GM21737 (cell line): Measurements from ENCODE around the gene RNF223.
"Not testable (repeated sequence)": the region's sequence is repeated elsewhere in the genome, so short reads cannot be mapped to it uniquely, and the experiment has no call there.

Experiments used
- ATAC-seq: cut with Tn5 transposase; IDR thresholded peaks from one replicate; pipeline ENCODE4 v1.9.1; 2021; ENCODE audit warnings: mild to moderate bottlenecking, moderate library complexity; ENCODE audit not compliant: unreplicated experiment

RNF223 gene

GRCh38 chr1:1110561-1110971, 36.5 kb upstream of the RNF223 start:
- no peak for ATAC-seq

GRCh38 chr1:1109743-1110142, 35.6 kb upstream of the RNF223 start:
- ATAC-seq = no peak

- no peak for ATAC-seq
These were observed 32.6 kb upstream of the RNF223 start for GRCh38 chr1:1106510-1107221.

GRCh38 chr1:1104152-1104551, 30.0 kb upstream of the RNF223 start:
- not testable (repeated sequence) for ATAC-seq

GRCh38 chr1:1101503-1101902, 27.4 kb upstream of the RNF223 start:
- no peak for ATAC-seq

GRCh38 chr1:1100296-1100695, 26.2 kb upstream of the RNF223 start:
- ATAC-seq = no peak

GRCh38 chr1:1099506-1100183, 25.5 kb upstream of the RNF223 start:
- ATAC-seq = no peak

GRCh38 chr1:1098681-1099421, 24.7 kb upstream of the RNF223 start:
- ATAC-seq = no peak

- not testable (repeated sequence) for ATAC-seq
These were observed 22.0 kb upstream of the RNF223 start for GRCh38 chr1:1096136-1096535.

- ATAC-seq = no peak
These were observed 20.9 kb upstream of the RNF223 start for GRCh38 chr1:1094981-1095380.

GRCh38 chr1:1093610-1093943, 19.5 kb upstream of the RNF223 start:
- ATAC-seq = no peak

GRCh38 chr1:1092894-1093609, 18.9 kb upstream of the RNF223 start:
- ATAC-seq = no peak

GRCh38 chr1:1092149-1092855, 18.2 kb upstream of the RNF223 start:
- ATAC-seq = no peak

- no peak for ATAC-seq
These were observed 17.4 kb upstream of the RNF223 start for GRCh38 chr1:1091344-1092148.

- ATAC-seq = no peak
These were observed 16.6 kb upstream of the RNF223 start for GRCh38 chr1:1090424-1091343.

- ATAC-seq = no peak
These were observed 15.8 kb upstream of the RNF223 start for GRCh38 chr1:1089731-1090423.

GRCh38 chr1:1088801-1089680, 14.9 kb upstream of the RNF223 start:
- ATAC-seq = no peak
